Right renal pelvis (tissue), 4 donors: ENCODE data around the gene TOM1L2. TPM values are rescaled to one million over a fixed set of nuclear protein-coding genes. Genes with fewer than 3 reads are reported as not detected.

Experiments
- DNase-seq, 4 donors: peaks; one replicate each; pipeline ENCODE4 v3.0.0-alpha.2; 2013; ENCODE audit warnings: low read depth in 4 of 4, low spot score in 3 of 4, missing footprints in 1 of 4
- polyA plus RNA-seq, 4 donors: library from polyadenylated mRNA; unstranded; fragments of 120-200 nt; gene quantifications; one replicate each; pipeline ENCODE4 v1.2.1, GENCODE V29; 2013; ENCODE audit not compliant: insufficient read length in 4 of 4

Gene TOM1L2
- polyA plus RNA-seq, 4 donors, result 35.4 to 40.2 (median 37.6) TPM

DNA sequence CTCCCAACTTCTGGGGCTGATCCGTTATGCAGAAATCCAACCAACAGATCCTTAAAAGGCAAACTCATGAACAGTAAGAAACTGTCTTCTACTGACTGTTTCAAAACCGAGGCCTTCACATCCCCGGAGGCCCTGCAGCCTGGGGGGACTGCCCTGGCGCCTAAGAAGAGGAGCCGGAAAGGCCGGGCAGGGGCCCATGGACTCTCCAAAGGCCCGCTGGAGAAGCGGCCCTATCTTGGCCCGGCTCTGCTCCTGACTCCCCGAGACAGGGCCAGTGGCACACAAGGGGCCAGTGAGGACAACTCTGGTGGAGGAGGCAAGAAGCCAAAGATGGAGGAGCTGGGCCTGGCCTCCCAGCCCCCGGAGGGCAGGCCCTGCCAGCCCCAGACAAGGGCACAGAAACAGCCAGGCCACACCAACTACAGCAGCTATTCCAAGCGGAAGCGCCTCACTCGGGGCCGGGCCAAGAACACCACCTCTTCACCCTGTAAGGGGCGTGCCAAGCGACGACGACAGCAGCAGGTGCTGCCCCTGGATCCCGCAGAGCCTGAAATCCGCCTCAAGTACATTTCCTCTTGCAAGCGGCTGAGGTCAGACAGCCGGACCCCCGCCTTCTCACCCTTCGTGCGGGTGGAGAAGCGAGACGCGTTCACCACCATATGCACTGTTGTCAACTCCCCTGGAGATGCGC lies 174.9 kb downstream of the TOM1L2 start:
- no peak for DNase-seq

DNA sequence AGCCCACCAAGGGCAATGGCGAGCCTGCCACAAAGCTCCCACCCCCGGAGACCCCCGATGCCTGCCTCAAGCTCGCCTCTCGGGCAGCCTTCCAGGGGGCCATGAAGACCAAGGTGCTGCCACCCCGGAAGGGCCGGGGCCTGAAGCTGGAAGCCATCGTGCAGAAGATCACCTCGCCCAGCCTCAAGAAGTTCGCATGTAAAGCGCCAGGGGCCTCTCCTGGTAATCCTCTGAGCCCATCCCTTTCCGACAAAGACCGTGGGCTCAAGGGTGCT lies 175.5 kb downstream of the TOM1L2 start:
- no peak for DNase-seq

DNA sequence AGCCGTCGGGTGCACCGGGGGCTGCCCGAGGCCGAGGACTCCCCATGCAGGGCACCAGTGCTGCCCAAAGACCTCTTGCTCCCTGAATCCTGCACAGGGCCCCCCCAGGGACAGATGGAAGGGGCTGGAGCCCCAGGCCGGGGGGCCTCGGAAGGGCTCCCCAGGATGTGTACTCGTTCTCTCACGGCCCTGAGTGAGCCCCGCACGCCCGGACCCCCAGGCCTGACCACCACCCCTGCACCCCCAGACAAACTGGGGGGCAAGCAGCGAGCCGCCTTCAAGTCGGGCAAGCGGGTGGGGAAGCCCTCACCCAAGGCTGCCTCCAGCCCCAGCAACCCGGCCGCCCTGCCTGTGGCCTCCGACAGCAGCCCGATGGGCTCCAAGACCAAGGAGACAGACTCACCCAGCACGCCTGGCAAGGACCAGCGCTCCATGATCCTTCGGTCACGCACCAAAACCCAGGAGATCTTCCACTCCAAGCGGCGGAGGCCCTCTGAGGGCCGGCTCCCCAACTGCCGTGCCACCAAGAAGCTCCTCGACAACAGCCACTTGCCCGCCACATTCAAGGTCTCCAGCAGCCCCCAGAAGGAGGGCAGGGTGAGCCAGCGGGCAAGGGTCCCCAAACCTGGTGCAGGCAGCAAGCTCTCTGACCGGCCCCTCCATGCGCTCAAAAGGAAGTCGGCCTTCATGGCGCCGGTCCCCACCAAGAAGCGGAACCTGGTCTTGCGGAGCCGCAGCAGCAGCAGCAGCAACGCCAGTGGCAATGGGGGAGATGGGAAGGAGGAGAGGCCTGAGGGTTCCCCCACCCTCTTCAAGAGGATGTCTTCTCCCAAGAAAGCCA lies 176.0 kb downstream of the TOM1L2 start:
- no peak for DNase-seq

DNA sequence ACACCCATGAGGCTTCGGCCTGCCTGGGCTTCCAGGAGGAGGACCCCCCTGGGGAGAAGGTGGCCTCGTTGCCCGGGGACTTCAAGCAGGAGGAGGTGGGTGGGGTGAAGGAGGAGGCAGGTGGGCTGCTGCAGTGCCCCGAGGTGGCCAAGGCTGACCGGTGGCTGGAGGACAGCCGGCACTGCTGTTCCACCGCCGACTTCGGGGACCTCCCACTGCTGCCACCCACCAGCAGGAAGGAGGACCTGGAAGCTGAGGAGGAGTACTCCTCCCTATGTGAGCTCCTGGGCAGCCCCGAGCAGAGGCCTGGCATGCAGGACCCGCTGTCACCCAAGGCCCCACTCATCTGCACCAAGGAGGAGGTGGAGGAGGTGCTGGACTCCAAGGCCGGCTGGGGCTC lies 176.9 kb downstream of the TOM1L2 start:
- DNase-seq, result no peak

DNA sequence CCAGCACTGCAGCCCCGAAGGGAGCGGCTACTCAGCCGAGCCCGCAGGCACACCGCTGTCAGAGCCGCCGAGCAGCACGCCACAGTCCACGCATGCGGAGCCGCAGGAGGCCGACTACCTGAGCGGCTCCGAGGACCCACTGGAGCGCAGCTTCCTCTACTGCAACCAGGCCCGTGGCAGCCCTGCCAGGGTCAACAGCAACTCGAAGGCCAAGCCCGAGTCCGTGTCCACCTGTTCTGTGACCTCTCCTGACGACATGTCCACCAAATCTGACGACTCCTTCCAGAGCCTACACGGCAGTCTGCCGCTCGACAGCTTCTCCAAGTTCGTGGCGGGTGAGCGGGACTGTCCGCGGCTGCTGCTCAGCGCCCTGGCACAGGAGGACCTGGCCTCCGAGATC lies 177.8 kb downstream of the TOM1L2 start:
- DNase-seq, result no peak

Other genes starting within 250 kb of the TOM1L2 start
- gene SREBF1, start 135.4 kb downstream of the TOM1L2 start, polyA plus RNA-seq, result 10 to 100 TPM; 37.3 to 58.2 (median 44.3) TPM
- 10 to 100 TPM; 13.1 to 15.3 (median 14.2) TPM for gene DRC3, start 462 bp upstream of the TOM1L2 start, polyA plus RNA-seq
- gene ATPAF2, start 66.8 kb upstream of the TOM1L2 start, polyA plus RNA-seq, result 10 to 100 TPM; 20.4 to 32.4 (median 27.8) TPM
- gene GID4, start 67.0 kb upstream of the TOM1L2 start, polyA plus RNA-seq, result 10 to 100 TPM; 13.6 to 15.4 (median 14.2) TPM
- gene DRG2, start 115.5 kb upstream of the TOM1L2 start, polyA plus RNA-seq, result 10 to 100 TPM; 33.2 to 41.8 (median 36.0) TPM
- 1 to 10 TPM; 2.1 to 3.8 (median 2.8) TPM for gene MYO15A, start 136.4 kb upstream of the TOM1L2 start, polyA plus RNA-seq
- 10 to 100 TPM; 65.2 to 71.8 (median 68.8) TPM for gene ALKBH5, start 211.4 kb upstream of the TOM1L2 start, polyA plus RNA-seq